PC-3 (cell line): ENCODE measurements around the gene SPINT3. TPM values are rescaled to one million over a fixed set of nuclear protein-coding genes. Genes with fewer than 3 reads are reported as not detected.

Experiments
- ATAC-seq: fragments of 200-7000 bp; cut with Tn5 transposase; 2 replicates; pipeline ENCODE4 v1.9.1; 2020; ENCODE audit warnings: mild to moderate bottlenecking, moderate library complexity
- BruUV-seq: library from RNA; stranded (reverse); fragments of 400-500 nt; replicated peaks from 2 replicates; lab custom pipeline; 2021; lab: Mats Ljungman, UMichigan
- CTCF ChIA-PET: fragments of 300-600 bp; sonication (Branson Sonifier 250); formaldehyde crosslinking; loops from one replicate; lab custom pipeline; 2022; ENCODE audit warnings: antibody characterized with exemption; lab: Charles Lee
- POLR2A ChIA-PET: fragments of 300-600 bp; sonication (Branson Sonifier 250); formaldehyde crosslinking; loops from one replicate; lab custom pipeline; 2022; ENCODE audit warnings: antibody characterized with exemption; ENCODE audit not compliant: unreplicated experiment; lab: Charles Lee
- DNase-seq: peaks from one replicate; pipeline ENCODE4 v3.0.0-alpha.2; 2015
- H2AFZ ChIP-seq: fragments of 300-600 bp; sonication (generic); 2 replicates; pipeline ENCODE4 v1.6.0; 2016; ENCODE audit warnings: antibody characterized with exemption, low read length
- H3F3A ChIP-seq: fragments of 300-600 bp; sonication (generic); one replicate; pipeline ENCODE4 v1.6.0; 2017; ENCODE audit warnings: antibody characterized with exemption, low read length, control low read depth, mild to moderate bottlenecking; ENCODE audit not compliant: unreplicated experiment
- H3K27ac ChIP-seq: fragments of 300-600 bp; sonication (generic); 2 replicates; pipeline ENCODE4 v1.5.1; 2016; ENCODE audit warnings: mild to moderate bottlenecking, low read length
- H3K27me3 ChIP-seq: fragments of 300-600 bp; sonication (generic); 2 replicates; pipeline ENCODE4 v1.6.1; 2016; ENCODE audit warnings: low read length, mixed read lengths
- H3K36me3 ChIP-seq: fragments of 300-600 bp; sonication (generic); 2 replicates; pipeline ENCODE4 v1.6.1; 2016; ENCODE audit warnings: low read depth, mixed run types, low read length, mixed read lengths
- H3K4me1 ChIP-seq: fragments of 300-600 bp; sonication (generic); 2 replicates; pipeline ENCODE4 v1.5.1; 2016; ENCODE audit warnings: low read length; ENCODE audit not compliant: insufficient read depth
- H3K4me2 ChIP-seq: fragments of 300-600 bp; sonication (generic); 2 replicates; pipeline ENCODE4 v1.6.0; 2016; ENCODE audit warnings: low read length
- H3K4me3 ChIP-seq: fragments of 300-600 bp; sonication (generic); 2 replicates; pipeline ENCODE4 v1.5.1; 2016; ENCODE audit warnings: mild to moderate bottlenecking, low read length, mixed read lengths
- H3K79me2 ChIP-seq: fragments of 300-600 bp; sonication (generic); 2 replicates; pipeline ENCODE4 v1.6.1; 2017; ENCODE audit warnings: low read length, mixed read lengths
- H3K9ac ChIP-seq: fragments of 300-600 bp; sonication (generic); 2 replicates; pipeline ENCODE4 v1.6.0; 2016; ENCODE audit warnings: mild to moderate bottlenecking, low read length
- H3K9me2 ChIP-seq: fragments of 300-600 bp; sonication (generic); replicated peaks from 2 replicates; pipeline ENCODE4 v1.6.1; 2016; ENCODE audit warnings: mixed run types, low read length, mixed read lengths
- H3K9me3 ChIP-seq: fragments of 300-600 bp; sonication (generic); 2 replicates; pipeline ENCODE4 v1.6.1; 2016; ENCODE audit warnings: low read length, mixed read lengths
- H4K20me1 ChIP-seq: fragments of 300-600 bp; sonication (generic); 2 replicates; pipeline ENCODE4 v1.6.1; 2016; ENCODE audit warnings: low read length, mixed read lengths
- EZH2 ChIP-seq: fragments of 300-600 bp; sonication (generic); IDR thresholded peaks from one replicate; pipeline ENCODE4 v1.6.1; 2017; ENCODE audit warnings: antibody characterized with exemption, mild to moderate bottlenecking, low read length; ENCODE audit not compliant: unreplicated experiment
- EZH2phosphoT487 ChIP-seq: fragments of 300-600 bp; sonication (generic); IDR thresholded peaks from 2 replicates; pipeline ENCODE4 v1.6.1; 2018; ENCODE audit warnings: mild to moderate bottlenecking, antibody characterized with exemption, low read length, borderline replicate concordance
- intact Hi-C: fragments of 100-400 bp; cut with micrococcal nuclease; formaldehyde crosslinking; loops from 2 replicates; pipeline ENCODE4 v1.9.0; 2023
- total RNA-seq: library from RNA; depleted of rRNA; stranded (reverse); fragments of >200 nt; gene quantifications from 2 replicates; pipeline ENCODE4 v1.2.3, GENCODE V29; 2014
- TF ChIP-seq, protein P1 (sequence below): fragments of 300-600 bp; sonication (generic); conservative IDR thresholded peaks from 2 replicates; pipeline ENCODE4 v1.5.1; 2017; ENCODE audit warnings: antibody characterized with exemption, low read depth, mild to moderate bottlenecking, low read length

SPINT3 gene
- total RNA-seq, 1 experiment from 2014 or later, result not detected

- no peaks in the 10 kb centered on the region for H3K79me2 ChIP-seq
- H3K27me3 ChIP-seq, result peaks cover 12% of the 10 kb centered on the region
- H3K9me3 ChIP-seq, result no peaks in the 10 kb centered on the region
- H3F3A ChIP-seq, result no peaks in the 10 kb centered on the region
- DNase-seq (no peak), ATAC-seq (no peak)
- no peak overlapping the region for H3K27ac ChIP-seq
- intact Hi-C loops, result no loop called here
- H2AFZ ChIP-seq, result no peak overlapping the region
- no peaks in the 10 kb centered on the region for H3K9me2 ChIP-seq
- H3K9ac ChIP-seq, result no peak overlapping the region
- POLR2A ChIA-PET, result no interaction called here
- TF ChIP-seq EZH2, result no peak
- TF ChIP-seq, protein P1, sequence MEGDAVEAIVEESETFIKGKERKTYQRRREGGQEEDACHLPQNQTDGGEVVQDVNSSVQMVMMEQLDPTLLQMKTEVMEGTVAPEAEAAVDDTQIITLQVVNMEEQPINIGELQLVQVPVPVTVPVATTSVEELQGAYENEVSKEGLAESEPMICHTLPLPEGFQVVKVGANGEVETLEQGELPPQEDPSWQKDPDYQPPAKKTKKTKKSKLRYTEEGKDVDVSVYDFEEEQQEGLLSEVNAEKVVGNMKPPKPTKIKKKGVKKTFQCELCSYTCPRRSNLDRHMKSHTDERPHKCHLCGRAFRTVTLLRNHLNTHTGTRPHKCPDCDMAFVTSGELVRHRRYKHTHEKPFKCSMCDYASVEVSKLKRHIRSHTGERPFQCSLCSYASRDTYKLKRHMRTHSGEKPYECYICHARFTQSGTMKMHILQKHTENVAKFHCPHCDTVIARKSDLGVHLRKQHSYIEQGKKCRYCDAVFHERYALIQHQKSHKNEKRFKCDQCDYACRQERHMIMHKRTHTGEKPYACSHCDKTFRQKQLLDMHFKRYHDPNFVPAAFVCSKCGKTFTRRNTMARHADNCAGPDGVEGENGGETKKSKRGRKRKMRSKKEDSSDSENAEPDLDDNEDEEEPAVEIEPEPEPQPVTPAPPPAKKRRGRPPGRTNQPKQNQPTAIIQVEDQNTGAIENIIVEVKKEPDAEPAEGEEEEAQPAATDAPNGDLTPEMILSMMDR, result no peak
- TF ChIP-seq EZH2phosphoT487, result no peak
- no peaks in the 10 kb centered on the region for H4K20me1 ChIP-seq
- no peaks in the 10 kb centered on the region for H3K4me1 ChIP-seq
- H3K36me3 ChIP-seq, result no peaks in the 10 kb centered on the region
- no TSS peak for BruUV-seq
- no peak overlapping the region for H3K4me2 ChIP-seq
- no peak overlapping the region for H3K4me3 ChIP-seq
- CTCF ChIA-PET, result no interaction called here
Observed at GRCh38 chr20:45470262-45470931, 45.0 kb downstream of the SPINT3 start.

DNA sequence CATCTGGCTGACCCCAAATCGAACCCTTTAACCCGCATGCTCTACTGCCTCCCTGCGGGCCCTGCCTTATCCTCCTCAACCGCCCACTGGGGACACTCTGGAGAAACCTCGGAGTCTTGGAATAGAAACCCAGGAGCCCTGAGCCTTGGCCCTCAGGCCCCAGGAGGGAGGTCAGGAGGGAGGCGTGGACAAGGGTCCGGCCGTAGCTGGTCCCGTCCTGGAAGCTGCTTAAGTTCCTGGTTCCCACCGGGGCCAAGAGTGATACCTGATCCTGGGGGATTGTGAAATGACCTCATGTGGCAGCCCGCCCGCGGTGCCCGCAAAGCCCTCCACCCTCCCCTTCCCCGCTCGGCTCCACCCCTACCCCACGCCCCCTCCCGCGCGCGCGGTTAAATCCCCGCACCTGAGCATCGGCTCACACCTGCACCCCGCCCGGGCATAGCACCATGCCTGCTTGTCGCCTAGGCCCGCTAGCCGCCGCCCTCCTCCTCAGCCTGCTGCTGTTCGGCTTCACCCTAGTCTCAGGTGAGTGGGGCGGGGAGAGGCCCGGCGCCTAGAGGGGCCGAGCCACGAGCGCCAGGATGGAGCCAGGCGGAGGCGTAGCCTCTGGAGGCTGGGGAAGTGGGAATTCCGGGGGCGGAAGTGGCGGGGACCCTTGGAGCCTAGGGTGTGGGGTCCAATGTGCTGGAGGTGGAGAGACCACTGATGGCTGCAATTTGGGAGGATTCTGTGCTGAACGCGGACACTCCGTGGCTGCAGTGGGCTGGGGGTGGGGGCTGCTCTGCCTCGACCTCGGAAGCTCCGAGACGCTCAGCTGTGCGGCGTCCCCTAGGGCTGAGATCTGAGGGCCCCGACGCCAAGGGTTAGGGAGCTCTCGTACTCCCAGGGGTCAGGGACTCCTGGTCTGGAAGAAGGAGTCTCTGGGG is 45.8 kb downstream of the SPINT3 start, which contains the start of gene WFDC2:
Gene WFDC2, plus strand, starts transcription at position 418 of the 926 bp plus-strand sequence. Its CDS starts 29 bp downstream, at position 447.
- Histone ChIP-seq H3K9ac (no peak within 1 kb of the TSS), H3K4me3 (no peak within 1 kb of the TSS), H3K4me1 (no peaks in the 10 kb centered on the region), H2AFZ (no peak within 1 kb of the TSS), H4K20me1 (no peaks in the 10 kb centered on the region), H3K27ac (no peak within 1 kb of the TSS), H3K4me2 (no peak within 1 kb of the TSS), H3K9me3 (no peaks in the 10 kb centered on the region), H3F3A (no peaks in the 10 kb centered on the region), H3K9me2 (no peaks in the 10 kb centered on the region), H3K79me2 (no peaks in the 10 kb centered on the region), H3K27me3 (peaks cover 20% of the 10 kb centered on the region), H3K36me3 (no peaks in the 10 kb centered on the region)
- no peak for ATAC-seq
- TF ChIP-seq, protein P1, result no peak
- TF ChIP-seq EZH2phosphoT487 (no peak), EZH2 (no peak)
- ChIA-PET POLR2A (no interaction called here), CTCF (no interaction called here)
- BruUV-seq, result no TSS peak
- DNase-seq, result no peak
- intact Hi-C loops, result no loop called here
